Karpas-422 (cell line): Measurements from ENCODE around the gene NUP160. TPM values are rescaled to one million over a fixed set of nuclear protein-coding genes. Genes with fewer than 3 reads are reported as not detected.
"Not testable (repeated sequence)": the region's sequence is repeated elsewhere in the genome, so short reads cannot be mapped to it uniquely, and the experiment has no call there.

Source experiments
- DNase-seq: peaks from one replicate; pipeline ENCODE4 v3.0.0-alpha.2; 2015
- H2AFZ ChIP-seq: fragments of 200-600 bp; sonication (generic); 2 replicates; pipeline ENCODE4 v1.6.1; 2014; ENCODE audit warnings: antibody characterized with exemption, low read length, mixed read lengths
- H3K27ac ChIP-seq: fragments of 200-600 bp; sonication (generic); 2 replicates; pipeline ENCODE4 v1.5.1; 2014; ENCODE audit warnings: mild to moderate bottlenecking, low read length, moderate library complexity
- H3K27me3 ChIP-seq: fragments of 200-600 bp; sonication (generic); 2 replicates; pipeline ENCODE4 v1.6.1; 2014; ENCODE audit warnings: low read length, mixed read lengths
- H3K36me3 ChIP-seq: fragments of 200-600 bp; sonication (generic); 2 replicates; pipeline ENCODE4 v1.6.1; 2014; ENCODE audit warnings: low read length, mixed read lengths; ENCODE audit not compliant: insufficient read depth
- H3K4me1 ChIP-seq: fragments of 200-600 bp; sonication (generic); 2 replicates; pipeline ENCODE4 v1.6.1; 2014; ENCODE audit warnings: mild to moderate bottlenecking, low read length, mixed read lengths
- H3K4me2 ChIP-seq: fragments of 200-600 bp; sonication (generic); 2 replicates; pipeline ENCODE4 v1.6.1; 2014; ENCODE audit warnings: low read length, low read depth, mild to moderate bottlenecking; ENCODE audit not compliant: poor library complexity, severe bottlenecking
- H3K4me3 ChIP-seq: fragments of 200-600 bp; sonication (generic); 2 replicates; pipeline ENCODE4 v1.5.1; 2014; ENCODE audit warnings: mild to moderate bottlenecking, antibody characterized with exemption, low read length, mixed read lengths
- H3K79me2 ChIP-seq: fragments of 200-600 bp; sonication (generic); 2 replicates; pipeline ENCODE4 v1.6.1; 2014; ENCODE audit warnings: mild to moderate bottlenecking, low read length, mixed read lengths
- H3K9ac ChIP-seq: fragments of 200-600 bp; sonication (generic); 2 replicates; pipeline ENCODE4 v1.6.0; 2014; ENCODE audit warnings: low read length
- H3K9me2 ChIP-seq: fragments of 200-600 bp; sonication (generic), shearing (Covaris generic); replicated peaks from 2 replicates; pipeline ENCODE4 v1.6.0; 2014; ENCODE audit warnings: mild to moderate bottlenecking, low read length, moderate library complexity; ENCODE audit not compliant: insufficient read depth
- H3K9me3 ChIP-seq: fragments of 300-700, 200-600 bp; sonication (generic); 2 replicates; pipeline ENCODE4 v1.6.1; 2014; ENCODE audit warnings: low read length, mixed read lengths
- H4K20me1 ChIP-seq: fragments of 200-600 bp; sonication (generic); 2 replicates; pipeline ENCODE4 v1.6.1; 2014; ENCODE audit warnings: mild to moderate bottlenecking, antibody characterized with exemption, low read length, low read depth; ENCODE audit not compliant: insufficient read depth
- total RNA-seq: library from RNA; depleted of rRNA; stranded (reverse); fragments of >200 nt; shearing (Covaris generic); gene quantifications from 2 replicates; pipeline ENCODE4 v1.2.3, GENCODE V29; 2014; ENCODE audit warnings: low replicate concordance

The NUP160 gene
- total RNA-seq, 1 experiment from 2014 or later: 65.0 TPM

DNA sequence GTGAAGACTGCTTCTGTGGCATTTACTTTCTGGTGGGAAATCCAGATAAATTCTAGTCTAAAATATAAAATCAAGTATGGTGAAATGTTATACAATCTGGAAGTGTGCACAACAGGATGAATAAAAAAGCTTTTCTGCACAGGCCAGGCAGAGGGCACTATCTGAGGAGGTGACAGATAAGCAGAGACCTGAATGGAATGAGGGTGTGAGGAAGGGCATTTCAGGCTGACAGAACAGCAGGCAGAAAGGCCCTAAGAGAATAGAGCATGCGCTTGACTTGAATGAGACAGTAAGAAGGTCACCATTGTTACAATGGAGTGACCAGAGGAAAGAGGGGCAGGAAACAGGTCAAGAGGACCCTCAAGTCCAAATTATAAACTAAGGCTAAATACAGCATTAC is 47.4 kb downstream of the NUP160 start:
- Histone ChIP-seq H3K4me3 (no peak overlapping the region), H3K27me3 (no peaks in the 10 kb centered on the region), H2AFZ (no peak overlapping the region), H3K79me2 (no peaks in the 10 kb centered on the region), H3K9ac (no peak overlapping the region), H3K36me3 (peaks cover 42% of the 10 kb centered on the region; the same call in 1 of the 2 replicates), H3K9me3 (no peaks in the 10 kb centered on the region), H3K4me2 (no peak overlapping the region), H3K9me2 (no peaks in the 10 kb centered on the region), H3K4me1 (no peaks in the 10 kb centered on the region), H4K20me1 (no peaks in the 10 kb centered on the region), H3K27ac (no peak overlapping the region)
- no peak for DNase-seq

GRCh38 chr11:47797633-47798032 is 50.5 kb downstream of the NUP160 start:
- Histone ChIP-seq H3K9ac (no peak overlapping the region), H3K9me2 (no peaks in the 10 kb centered on the region), H2AFZ (no peak overlapping the region), H3K79me2 (no peaks in the 10 kb centered on the region), H3K36me3 (peaks cover 54% of the 10 kb centered on the region), H3K9me3 (no peaks in the 10 kb centered on the region), H3K27me3 (no peaks in the 10 kb centered on the region), H3K4me3 (no peak overlapping the region), H3K27ac (no peak overlapping the region), H4K20me1 (no peaks in the 10 kb centered on the region), H3K4me2 (no peak overlapping the region), H3K4me1 (no peaks in the 10 kb centered on the region)
- no peak for DNase-seq

- Histone ChIP-seq H3K27me3 (no peaks in the 10 kb centered on the region), H3K9me3 (no peaks in the 10 kb centered on the region), H3K4me3 (no peak overlapping the region), H2AFZ (no peak overlapping the region), H3K4me2 (no peak overlapping the region), H3K4me1 (no peaks in the 10 kb centered on the region), H3K79me2 (no peaks in the 10 kb centered on the region), H3K36me3 (peaks cover 47% of the 10 kb centered on the region), H3K9me2 (no peaks in the 10 kb centered on the region), H4K20me1 (no peaks in the 10 kb centered on the region), H3K27ac (no peak overlapping the region), H3K9ac (no peak overlapping the region)
- DNase-seq: no peak
Measured at GRCh38 chr11:47791774-47792430, 56.2 kb downstream of the NUP160 start.

GRCh38 chr11:47790017-47790416 is 58.1 kb downstream of the NUP160 start:
- not testable (repeated sequence) for H3K79me2 ChIP-seq, H3K4me3 ChIP-seq, H3K9ac ChIP-seq, H4K20me1 ChIP-seq, H3K27ac ChIP-seq, H3K27me3 ChIP-seq, H3K9me3 ChIP-seq, H3K4me1 ChIP-seq, H3K4me2 ChIP-seq, H2AFZ ChIP-seq, DNase-seq, H3K9me2 ChIP-seq
- H3K36me3 ChIP-seq: peaks cover 54% of the 10 kb centered on the region

GRCh38 chr11:47788181-47788580 is 60.0 kb downstream of the NUP160 start:
- Histone ChIP-seq H3K9me2 (no peaks in the 10 kb centered on the region), H3K36me3 (peaks cover 59% of the 10 kb centered on the region), H2AFZ (no peak overlapping the region)

GRCh38 chr11:47786373-47786772 is 61.8 kb downstream of the NUP160 start:
- no peak overlapping the region for H3K4me2 ChIP-seq
- no peaks in the 10 kb centered on the region for H3K79me2 ChIP-seq
- no peak overlapping the region for H3K4me3 ChIP-seq
- no peak overlapping the region for H3K9ac ChIP-seq
- peaks cover 57% of the 10 kb centered on the region for H3K36me3 ChIP-seq
- H3K27ac ChIP-seq: no peak overlapping the region
- no peaks in the 10 kb centered on the region for H3K4me1 ChIP-seq
- H3K27me3 ChIP-seq: no peaks in the 10 kb centered on the region
- no peak for DNase-seq
- H4K20me1 ChIP-seq: no peaks in the 10 kb centered on the region
- H2AFZ ChIP-seq: no peak overlapping the region
- H3K9me3 ChIP-seq: no peaks in the 10 kb centered on the region
- H3K9me2 ChIP-seq: no peaks in the 10 kb centered on the region

More at GRCh38 chr11:47788181-47788580, 60.0 kb downstream of the NUP160 start:
- H3K27me3 ChIP-seq: no peaks in the 10 kb centered on the region
- H3K4me1 ChIP-seq: no peaks in the 10 kb centered on the region
- H3K9ac ChIP-seq: no peak overlapping the region
- no peak overlapping the region for H3K4me3 ChIP-seq
- no peaks in the 10 kb centered on the region for H3K79me2 ChIP-seq
- no peak overlapping the region for H3K27ac ChIP-seq
- H3K9me3 ChIP-seq: no peaks in the 10 kb centered on the region
- H3K4me2 ChIP-seq: no peak overlapping the region
- no peaks in the 10 kb centered on the region for H4K20me1 ChIP-seq
- no peak for DNase-seq

GRCh38 chr11:47784785-47785381 is 63.3 kb downstream of the NUP160 start:
- Histone ChIP-seq H3K4me2 (no peak overlapping the region), H3K36me3 (peaks cover 55% of the 10 kb centered on the region), H3K4me1 (no peaks in the 10 kb centered on the region), H3K9ac (no peak overlapping the region), H2AFZ (no peak overlapping the region), H3K79me2 (no peaks in the 10 kb centered on the region), H3K4me3 (no peak overlapping the region), H3K27ac (no peak overlapping the region), H3K9me2 (no peaks in the 10 kb centered on the region), H3K9me3 (no peaks in the 10 kb centered on the region), H3K27me3 (no peaks in the 10 kb centered on the region), H4K20me1 (no peaks in the 10 kb centered on the region)
- DNase-seq: no peak

DNA sequence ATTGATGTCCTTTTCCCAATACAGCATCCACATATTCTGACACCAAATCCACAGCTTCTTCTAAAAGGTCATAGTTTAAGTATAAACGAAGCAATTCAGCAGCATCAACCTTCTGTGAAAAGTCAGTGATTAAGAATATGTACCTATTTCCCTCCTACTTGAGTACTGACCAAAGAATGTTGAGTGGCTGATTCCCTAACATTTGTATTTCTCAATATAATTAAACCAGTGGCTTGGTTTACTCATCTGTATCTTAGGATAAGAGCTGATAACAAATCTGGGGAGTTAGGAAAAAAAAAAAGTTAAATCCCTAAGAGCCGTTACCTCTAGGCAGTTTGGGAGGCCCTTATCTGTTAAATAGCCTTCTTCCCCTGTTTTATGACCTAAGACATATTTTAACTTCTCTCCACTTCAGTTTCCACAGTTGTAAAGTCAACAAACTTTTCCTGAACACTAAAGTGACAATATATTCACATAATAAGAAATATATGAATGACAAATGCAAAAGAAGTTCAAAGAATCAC is 65.0 kb downstream of the NUP160 start:
- no peak overlapping the region for H3K9ac ChIP-seq
- no peak overlapping the region for H2AFZ ChIP-seq
- H3K9me2 ChIP-seq: no peaks in the 10 kb centered on the region
- no peaks in the 10 kb centered on the region for H3K9me3 ChIP-seq
- no peaks in the 10 kb centered on the region for H3K79me2 ChIP-seq
- no peaks in the 10 kb centered on the region for H4K20me1 ChIP-seq
- no peak overlapping the region for H3K27ac ChIP-seq
- no peak overlapping the region for H3K4me2 ChIP-seq
- no peaks in the 10 kb centered on the region for H3K4me1 ChIP-seq
- peaks cover 64% of the 10 kb centered on the region for H3K36me3 ChIP-seq
- H3K27me3 ChIP-seq: no peaks in the 10 kb centered on the region
- H3K4me3 ChIP-seq: no peak overlapping the region
- no peak for DNase-seq
